ENCODE results near the gene CD69. TPM values are rescaled to one million over a fixed set of nuclear protein-coding genes. Genes with fewer than 3 reads are reported as not detected.
"Not testable (repeated sequence)": the region's sequence is repeated elsewhere in the genome, so short reads cannot be mapped to it uniquely, and the experiment has no call there.

The CD69 gene
- polyA plus RNA-seq, 1 donor from 2014 or later: 0.72 TPM

DNA sequence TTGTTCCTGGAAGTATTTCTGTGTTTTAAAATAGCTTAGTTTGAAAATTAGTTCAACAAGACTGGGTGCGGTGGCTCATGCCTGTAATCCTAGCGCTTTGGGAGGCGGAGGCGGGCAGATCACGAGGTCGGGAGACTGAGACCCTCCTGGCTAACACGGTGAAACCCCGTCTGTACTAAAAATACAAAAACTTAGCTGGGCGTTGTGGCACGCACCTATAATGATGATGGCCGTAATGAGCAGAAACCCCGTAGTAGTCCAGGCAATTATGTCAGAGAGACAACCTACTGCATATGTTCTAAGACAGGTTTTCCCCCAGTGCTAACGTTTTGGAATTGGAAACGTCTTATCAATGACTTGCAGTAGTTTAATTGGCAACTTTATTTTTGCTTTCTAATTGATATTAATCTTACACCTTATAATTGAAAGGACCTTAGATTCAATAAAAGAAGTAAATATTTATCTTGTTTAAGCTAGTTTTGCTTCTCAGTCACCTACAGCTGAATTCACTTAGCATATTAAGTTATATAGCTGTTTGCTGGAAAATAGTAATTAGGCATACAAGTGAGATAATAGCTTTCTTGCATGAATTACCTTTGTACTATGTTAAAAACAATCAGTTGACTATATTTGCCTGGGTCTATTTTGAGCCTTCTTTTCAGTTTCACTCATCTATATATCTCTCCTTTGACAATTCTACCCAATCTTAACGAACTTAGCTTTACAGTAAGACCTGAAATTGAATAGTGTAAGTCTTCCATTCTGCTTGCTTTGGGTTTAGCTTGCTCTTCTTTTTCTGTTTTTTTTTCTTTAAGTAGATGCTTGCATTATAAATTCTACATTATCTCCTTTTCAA lies 43.4 kb downstream of the CD69 start:
- Histone ChIP-seq H3K79me2 (replicated peaks; ENCODE audit: insufficient read depth, low read length) (no peaks in the 10 kb centered on the region), H3K9ac (ENCODE audit: low read length) (no peak overlapping the region)
- TF ChIP-seq EP300 (conservative IDR thresholded peaks at IDR 0.05; ENCODE audit: poor library complexity, severe bottlenecking) (no peak), TAF1 (IDR thresholded peaks at IDR 0.05; ENCODE audit: low read depth) (no peak), SMC3 (conservative IDR thresholded peaks at IDR 0.05; ENCODE audit: poor library complexity) (no peak), EZH2 (IDR thresholded peaks at IDR 0.05; ENCODE audit: borderline replicate concordance, insufficient read depth, low read length, poor library complexity, severe bottlenecking) (no peak), MXI1 (conservative IDR thresholded peaks at IDR 0.05; ENCODE audit: poor library complexity, severe bottlenecking) (no peak), RAD21 (conservative IDR thresholded peaks at IDR 0.05) (no peak), POLR2AphosphoS5 (IDR thresholded peaks at IDR 0.05) (no peak)
- TF ChIP-seq, protein P1, sequence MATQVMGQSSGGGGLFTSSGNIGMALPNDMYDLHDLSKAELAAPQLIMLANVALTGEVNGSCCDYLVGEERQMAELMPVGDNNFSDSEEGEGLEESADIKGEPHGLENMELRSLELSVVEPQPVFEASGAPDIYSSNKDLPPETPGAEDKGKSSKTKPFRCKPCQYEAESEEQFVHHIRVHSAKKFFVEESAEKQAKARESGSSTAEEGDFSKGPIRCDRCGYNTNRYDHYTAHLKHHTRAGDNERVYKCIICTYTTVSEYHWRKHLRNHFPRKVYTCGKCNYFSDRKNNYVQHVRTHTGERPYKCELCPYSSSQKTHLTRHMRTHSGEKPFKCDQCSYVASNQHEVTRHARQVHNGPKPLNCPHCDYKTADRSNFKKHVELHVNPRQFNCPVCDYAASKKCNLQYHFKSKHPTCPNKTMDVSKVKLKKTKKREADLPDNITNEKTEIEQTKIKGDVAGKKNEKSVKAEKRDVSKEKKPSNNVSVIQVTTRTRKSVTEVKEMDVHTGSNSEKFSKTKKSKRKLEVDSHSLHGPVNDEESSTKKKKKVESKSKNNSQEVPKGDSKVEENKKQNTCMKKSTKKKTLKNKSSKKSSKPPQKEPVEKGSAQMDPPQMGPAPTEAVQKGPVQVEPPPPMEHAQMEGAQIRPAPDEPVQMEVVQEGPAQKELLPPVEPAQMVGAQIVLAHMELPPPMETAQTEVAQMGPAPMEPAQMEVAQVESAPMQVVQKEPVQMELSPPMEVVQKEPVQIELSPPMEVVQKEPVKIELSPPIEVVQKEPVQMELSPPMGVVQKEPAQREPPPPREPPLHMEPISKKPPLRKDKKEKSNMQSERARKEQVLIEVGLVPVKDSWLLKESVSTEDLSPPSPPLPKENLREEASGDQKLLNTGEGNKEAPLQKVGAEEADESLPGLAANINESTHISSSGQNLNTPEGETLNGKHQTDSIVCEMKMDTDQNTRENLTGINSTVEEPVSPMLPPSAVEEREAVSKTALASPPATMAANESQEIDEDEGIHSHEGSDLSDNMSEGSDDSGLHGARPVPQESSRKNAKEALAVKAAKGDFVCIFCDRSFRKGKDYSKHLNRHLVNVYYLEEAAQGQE (IDR thresholded peaks at IDR 0.05; ENCODE audit: borderline replicate concordance): no peak
- TF ChIP-seq, protein P2, sequence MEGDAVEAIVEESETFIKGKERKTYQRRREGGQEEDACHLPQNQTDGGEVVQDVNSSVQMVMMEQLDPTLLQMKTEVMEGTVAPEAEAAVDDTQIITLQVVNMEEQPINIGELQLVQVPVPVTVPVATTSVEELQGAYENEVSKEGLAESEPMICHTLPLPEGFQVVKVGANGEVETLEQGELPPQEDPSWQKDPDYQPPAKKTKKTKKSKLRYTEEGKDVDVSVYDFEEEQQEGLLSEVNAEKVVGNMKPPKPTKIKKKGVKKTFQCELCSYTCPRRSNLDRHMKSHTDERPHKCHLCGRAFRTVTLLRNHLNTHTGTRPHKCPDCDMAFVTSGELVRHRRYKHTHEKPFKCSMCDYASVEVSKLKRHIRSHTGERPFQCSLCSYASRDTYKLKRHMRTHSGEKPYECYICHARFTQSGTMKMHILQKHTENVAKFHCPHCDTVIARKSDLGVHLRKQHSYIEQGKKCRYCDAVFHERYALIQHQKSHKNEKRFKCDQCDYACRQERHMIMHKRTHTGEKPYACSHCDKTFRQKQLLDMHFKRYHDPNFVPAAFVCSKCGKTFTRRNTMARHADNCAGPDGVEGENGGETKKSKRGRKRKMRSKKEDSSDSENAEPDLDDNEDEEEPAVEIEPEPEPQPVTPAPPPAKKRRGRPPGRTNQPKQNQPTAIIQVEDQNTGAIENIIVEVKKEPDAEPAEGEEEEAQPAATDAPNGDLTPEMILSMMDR (IDR thresholded peaks at IDR 0.05; ENCODE audit: poor library complexity, severe bottlenecking): no peak

DNA sequence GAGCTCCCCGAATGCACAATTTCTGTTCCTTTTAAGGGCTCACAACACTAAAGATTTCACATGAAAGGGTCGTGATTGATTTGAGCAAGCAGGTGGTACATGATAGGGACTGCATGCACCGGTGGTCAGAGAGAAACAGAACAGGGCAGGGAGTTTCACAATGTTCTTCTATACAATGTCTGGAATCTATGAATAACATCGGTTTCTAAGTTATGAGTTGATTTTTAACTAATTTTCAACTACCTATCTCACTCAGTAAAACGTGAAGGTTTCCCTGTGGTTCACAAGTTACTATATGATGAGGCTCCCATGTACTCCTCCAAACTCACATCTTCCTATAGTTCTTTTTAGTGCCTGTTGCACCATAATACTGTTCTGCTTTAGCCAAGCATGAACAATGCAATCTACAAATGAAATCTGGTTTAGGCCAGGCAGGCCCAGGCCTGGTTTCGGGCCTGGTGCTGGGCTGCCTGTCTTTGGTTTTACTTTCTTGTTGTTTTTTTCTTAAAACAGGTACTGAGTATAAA lies 47.6 kb downstream of the CD69 start:
- not testable (repeated sequence) for H4K20me1 ChIP-seq (ENCODE audit: insufficient read depth); H3K27ac ChIP-seq (ENCODE audit: low read length); H3K9ac ChIP-seq (ENCODE audit: low read length); H3K9me3 ChIP-seq (ENCODE audit: low read length); H3K9me2 ChIP-seq (ENCODE audit: insufficient read depth, low read length); H3F3A ChIP-seq (ENCODE audit: insufficient read depth, low read length, poor library complexity, severe bottlenecking); H3K27me3 ChIP-seq (ENCODE audit: insufficient read depth, low read depth, low read length); H3K79me2 ChIP-seq (replicated peaks; ENCODE audit: insufficient read depth, low read length); H3K36me3 ChIP-seq (ENCODE audit: insufficient read depth, low read length); H3K4me3 ChIP-seq (ENCODE audit: low read length); H2AFZ ChIP-seq (ENCODE audit: low read depth, low read length); H3K4me2 ChIP-seq (ENCODE audit: low read length)

More for the DNA sequence above, 43.4 kb downstream of the CD69 start:
- H3K9me2 ChIP-seq (ENCODE audit: insufficient read depth, low read length): no peaks in the 10 kb centered on the region
- no peaks in the 10 kb centered on the region for H3F3A ChIP-seq (ENCODE audit: insufficient read depth, low read length, poor library complexity, severe bottlenecking)
- no peaks in the 10 kb centered on the region for H3K9me3 ChIP-seq (ENCODE audit: low read length)
- H3K27me3 ChIP-seq (ENCODE audit: insufficient read depth, low read depth, low read length): no peaks in the 10 kb centered on the region
- no peaks in the 10 kb centered on the region for H4K20me1 ChIP-seq (ENCODE audit: insufficient read depth)
- H2AFZ ChIP-seq (ENCODE audit: low read depth, low read length): no peak overlapping the region
- no peak overlapping the region for H3K4me3 ChIP-seq (ENCODE audit: low read length)
- H3K27ac ChIP-seq (ENCODE audit: low read length): no peak overlapping the region
- no peak overlapping the region for H3K4me2 ChIP-seq (ENCODE audit: low read length)
- no peaks in the 10 kb centered on the region for H3K36me3 ChIP-seq (ENCODE audit: insufficient read depth, low read length)

Data from neural cell (in vitro differentiated cells).